Body of pancreas (tissue), 4 donors: ENCODE measurements around the gene DNASE1L3.

Experiments used
- CTCF ChIP-seq, 7 experiments: fragments of 450-650 bp in 4 of 7; fragments of 200-600 bp in 3 of 7; sonication (generic) in 3 of 7; IDR thresholded peaks; one replicate each; pipeline ENCODE4 v1.5.1; 2016 to 2019; ENCODE audit warnings: antibody characterized with exemption in 7 of 7
- POLR2A ChIP-seq, 3 donors: fragments of 450-650 bp; IDR thresholded peaks; one replicate each; pipeline ENCODE4 v1.6.1; 2016; ENCODE audit warnings: antibody characterized with exemption in 3 of 3, mild to moderate bottlenecking in 2 of 3

- TF ChIP-seq POLR2A (IDR thresholded peaks at IDR 0.05) (no peak), CTCF (IDR thresholded peaks at IDR 0.05) (no peak)
These were observed 21.1 kb downstream of the DNASE1L3 start for GRCh38 chr3:58189691-58190090.
